ENCODE results near the gene ALDH3B2. TPM values are rescaled to one million over a fixed set of nuclear protein-coding genes. Genes with fewer than 3 reads are reported as not detected.
"Not testable (repeated sequence)": the region's sequence is repeated elsewhere in the genome, so short reads cannot be mapped to it uniquely, and the experiment has no call there.

Gene ALDH3B2
- total RNA-seq, 2 donors from 2014 or later: 1.8 to 4.4 TPM

DNA sequence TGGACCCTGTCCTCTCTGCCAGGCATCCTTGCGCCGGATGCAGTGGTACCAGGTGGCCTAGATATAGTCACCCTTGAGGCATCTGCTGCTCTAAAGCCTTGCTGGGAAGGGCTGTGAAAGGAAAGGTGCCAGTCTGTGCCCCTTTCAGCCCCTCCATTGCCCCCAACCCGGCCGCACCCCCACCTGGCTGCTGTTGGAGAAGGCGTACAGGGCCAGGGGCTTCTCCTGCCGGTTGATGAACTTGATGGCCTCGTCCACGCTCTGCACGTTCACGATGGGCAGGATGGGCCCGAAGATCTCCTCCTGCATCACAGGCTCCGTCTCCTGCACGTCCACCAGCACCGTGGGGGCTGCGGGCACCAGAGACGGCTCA is 10.2 kb downstream of the ALDH3B2 start:
- WGBS: 95% methylated on average over 16 of the region's 16 CpGs
- Histone ChIP-seq H3K27ac (no peak overlapping the region), H3K27me3 (replicated peaks; ENCODE audit: insufficient read depth) (no peaks in the 10 kb centered on the region), H3K9me3 (no peaks in the 10 kb centered on the region), H3K4me3 (no peak overlapping the region), H3K4me1 (replicated peaks) (no peaks in the 10 kb centered on the region), H3K36me3 (no peaks in the 10 kb centered on the region)
- intact Hi-C loops (cut with DNase I): no loop called here
- TF ChIP-seq, protein P1, sequence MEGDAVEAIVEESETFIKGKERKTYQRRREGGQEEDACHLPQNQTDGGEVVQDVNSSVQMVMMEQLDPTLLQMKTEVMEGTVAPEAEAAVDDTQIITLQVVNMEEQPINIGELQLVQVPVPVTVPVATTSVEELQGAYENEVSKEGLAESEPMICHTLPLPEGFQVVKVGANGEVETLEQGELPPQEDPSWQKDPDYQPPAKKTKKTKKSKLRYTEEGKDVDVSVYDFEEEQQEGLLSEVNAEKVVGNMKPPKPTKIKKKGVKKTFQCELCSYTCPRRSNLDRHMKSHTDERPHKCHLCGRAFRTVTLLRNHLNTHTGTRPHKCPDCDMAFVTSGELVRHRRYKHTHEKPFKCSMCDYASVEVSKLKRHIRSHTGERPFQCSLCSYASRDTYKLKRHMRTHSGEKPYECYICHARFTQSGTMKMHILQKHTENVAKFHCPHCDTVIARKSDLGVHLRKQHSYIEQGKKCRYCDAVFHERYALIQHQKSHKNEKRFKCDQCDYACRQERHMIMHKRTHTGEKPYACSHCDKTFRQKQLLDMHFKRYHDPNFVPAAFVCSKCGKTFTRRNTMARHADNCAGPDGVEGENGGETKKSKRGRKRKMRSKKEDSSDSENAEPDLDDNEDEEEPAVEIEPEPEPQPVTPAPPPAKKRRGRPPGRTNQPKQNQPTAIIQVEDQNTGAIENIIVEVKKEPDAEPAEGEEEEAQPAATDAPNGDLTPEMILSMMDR (IDR thresholded peaks at IDR 0.05): no peak
- TF ChIP-seq POLR2AphosphoS5 (IDR thresholded peaks at IDR 0.05) (no peak), POLR2A (IDR thresholded peaks at IDR 0.05) (no peak)
- DNase-seq (ENCODE audit: low spot score): no peak

- no peak for DNase-seq (ENCODE audit: low spot score)
- H3K27me3 ChIP-seq (replicated peaks; ENCODE audit: insufficient read depth): no peaks in the 10 kb centered on the region
- TF ChIP-seq, protein P1 (IDR thresholded peaks at IDR 0.05): no peak
- TF ChIP-seq POLR2A (IDR thresholded peaks at IDR 0.05) (no peak), POLR2AphosphoS5 (IDR thresholded peaks at IDR 0.05) (no peak)
- intact Hi-C loops (cut with DNase I): no loop called here
- H3K36me3 ChIP-seq: no peaks in the 10 kb centered on the region
- H3K9me3 ChIP-seq: no peaks in the 10 kb centered on the region
- WGBS: 94% methylated on average over 22 of the region's 22 CpGs
- no peaks in the 10 kb centered on the region for H3K4me1 ChIP-seq (replicated peaks)
- H3K27ac ChIP-seq: no peak overlapping the region
- no peak overlapping the region for H3K4me3 ChIP-seq
Observed at GRCh38 chr11:67663532-67664212, 10.8 kb downstream of the ALDH3B2 start.

DNA sequence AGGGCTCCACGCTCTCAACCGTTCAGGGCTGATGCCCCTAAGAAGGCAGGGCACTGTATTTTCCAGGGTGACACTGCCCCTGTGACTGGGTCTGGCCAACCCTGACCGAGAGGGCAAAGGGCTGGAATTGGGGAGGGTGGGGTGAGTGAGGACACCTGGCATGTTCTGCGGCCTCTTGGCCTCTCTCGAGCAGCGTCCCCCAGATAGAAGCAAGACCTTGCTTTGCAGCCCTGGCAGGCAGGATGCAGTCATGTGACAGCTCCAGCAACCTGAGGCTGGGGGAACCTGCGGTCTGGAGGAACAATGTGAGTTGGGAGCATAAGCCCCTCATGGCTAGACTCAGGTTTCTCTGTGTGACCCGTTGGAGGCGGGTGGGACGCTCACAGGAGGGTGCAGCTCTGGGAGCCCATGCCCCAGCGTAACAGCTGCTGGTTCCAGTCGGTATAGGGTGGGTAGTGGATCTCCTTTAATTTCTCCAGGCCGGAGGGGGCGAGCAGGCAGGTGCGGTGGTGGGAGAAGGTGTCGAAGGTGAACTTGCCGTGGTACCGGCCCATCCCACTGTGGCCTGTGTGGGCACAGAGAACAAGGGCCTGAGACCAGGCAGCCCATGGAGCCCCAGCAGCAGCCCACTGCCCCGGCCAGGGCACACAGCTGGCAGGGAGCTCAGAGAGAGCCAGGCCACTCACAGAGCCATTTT is 11.4 kb downstream of the ALDH3B2 start:
- Histone ChIP-seq H3K9me3 (no peaks in the 10 kb centered on the region), H3K4me1 (replicated peaks) (no peaks in the 10 kb centered on the region), H3K27me3 (replicated peaks; ENCODE audit: insufficient read depth) (no peaks in the 10 kb centered on the region), H3K27ac (no peak overlapping the region), H3K36me3 (no peaks in the 10 kb centered on the region), H3K4me3 (no peak overlapping the region)
- DNase-seq (ENCODE audit: low spot score): no peak
- WGBS: 85% methylated on average over 19 of the region's 19 CpGs
- intact Hi-C loops (cut with DNase I): no loop called here
- no peak for TF ChIP-seq POLR2A (IDR thresholded peaks at IDR 0.05)
- no peak for TF ChIP-seq POLR2AphosphoS5 (IDR thresholded peaks at IDR 0.05)
- TF ChIP-seq, protein P1 (IDR thresholded peaks at IDR 0.05): no peak

DNA sequence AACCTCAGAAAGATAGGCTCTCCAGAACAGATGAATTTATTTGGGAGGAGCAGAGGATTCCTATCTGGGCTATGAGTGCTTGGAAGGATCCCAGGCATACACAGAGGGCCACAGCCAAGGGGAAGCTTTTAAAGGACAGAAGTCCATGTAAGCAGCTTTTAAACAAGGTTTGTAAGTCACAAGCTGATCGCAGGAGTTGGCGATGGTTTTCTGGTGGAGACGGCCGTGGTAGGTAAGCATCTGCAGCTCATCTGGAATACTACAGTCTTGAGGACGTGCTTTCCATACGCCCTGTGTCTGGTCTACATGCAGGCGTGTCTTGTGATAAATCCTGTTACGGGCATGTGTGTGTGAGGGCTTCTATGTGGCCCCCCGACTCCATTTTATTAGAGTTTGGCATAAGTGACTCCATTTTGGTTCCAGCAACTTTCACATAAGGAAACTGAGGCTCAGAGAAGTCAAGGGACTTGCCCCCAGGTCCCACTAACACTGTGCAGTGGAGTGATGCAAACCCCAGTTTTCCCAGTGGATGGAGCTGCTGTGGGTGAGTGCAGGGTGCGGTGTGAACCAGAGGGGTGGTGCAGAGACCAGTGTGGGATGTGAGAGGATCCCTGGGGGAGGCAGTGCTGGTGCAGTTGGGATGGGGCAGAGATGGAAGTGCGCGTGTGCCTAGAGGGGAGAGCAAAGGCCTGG is 12.1 kb downstream of the ALDH3B2 start:
- DNase-seq (ENCODE audit: low spot score): no peak
- Histone ChIP-seq H3K4me1 (replicated peaks) (no peaks in the 10 kb centered on the region), H3K27ac (no peak overlapping the region), H3K27me3 (replicated peaks; ENCODE audit: insufficient read depth) (no peaks in the 10 kb centered on the region), H3K9me3 (no peaks in the 10 kb centered on the region), H3K36me3 (no peaks in the 10 kb centered on the region), H3K4me3 (no peak overlapping the region)
- 88% methylated on average over 12 of the region's 12 CpGs for WGBS
- TF ChIP-seq, protein P1 (IDR thresholded peaks at IDR 0.05): no peak
- TF ChIP-seq POLR2A (IDR thresholded peaks at IDR 0.05) (no peak), POLR2AphosphoS5 (IDR thresholded peaks at IDR 0.05) (no peak)
- intact Hi-C loops (cut with DNase I): no loop called here

- H3K4me3 ChIP-seq; H3K27ac ChIP-seq; H3K9me3 ChIP-seq; H3K36me3 ChIP-seq; DNase-seq (ENCODE audit: low spot score); H3K4me1 ChIP-seq (replicated peaks); intact Hi-C loops (cut with DNase I); H3K27me3 ChIP-seq (replicated peaks; ENCODE audit: insufficient read depth): not testable (repeated sequence)
- 77% methylated on average over 5 of the region's 5 CpGs for WGBS
Observed at GRCh38 chr11:67660752-67661151, 13.7 kb downstream of the ALDH3B2 start.
